Common myeloid progenitor, CD34-positive (primary cell): Measurements from ENCODE around the gene ANKRD24.
"Not testable (repeated sequence)": the region's sequence is repeated elsewhere in the genome, so short reads cannot be mapped to it uniquely, and the experiment has no call there.

Source experiments
- CTCF ChIA-PET: fragments of 350-600 bp; sonication (Branson Sonifier 250); formaldehyde crosslinking; loops from one replicate; lab custom pipeline; 2021; ENCODE audit warnings: antibody characterized with exemption; lab: Charles Lee
- POLR2A ChIA-PET: fragments of 350-600 bp; sonication (Branson Sonifier 250); formaldehyde crosslinking; loops from one replicate; lab custom pipeline; 2021; ENCODE audit warnings: antibody characterized with exemption; lab: Charles Lee
- DNase-seq, 3 donors: peaks; one replicate each; pipeline versions ENCODE4 v3.0.0 to v3.0.0-alpha.2; 2013
- H3K27ac ChIP-seq, 2 experiments: 1 replicate in 1 of 2; 2 replicates in 1 of 2; pipeline ENCODE4 v1.7.0; 2013; ENCODE audit warnings: inconsistent platforms in 2 of 2, low read length in 2 of 2, mild to moderate bottlenecking in 2 of 2, low read depth in 1 of 2, moderate library complexity in 1 of 2; ENCODE audit not compliant: severe bottlenecking in 2 of 2, insufficient read depth in 1 of 2, poor library complexity in 1 of 2
- H3K27me3 ChIP-seq, 5 experiments: replicated peaks in 2 of 5; 1 replicate in 3 of 5; 2 replicates in 2 of 5; pipeline versions ENCODE4 v1.6.1 to v1.7.0; 2013; ENCODE audit warnings: low read length in 4 of 5, mild to moderate bottlenecking in 2 of 5, moderate library complexity in 2 of 5, inconsistent platforms in 1 of 5; ENCODE audit not compliant: insufficient read depth in 5 of 5, control insufficient read depth in 4 of 5
- H3K36me3 ChIP-seq, 4 experiments: 1 replicate in 2 of 4; 2 replicates in 2 of 4; pipeline versions ENCODE4 v1.6.1 to v1.7.0; 2013; ENCODE audit warnings: low read length in 3 of 4, control low read depth in 1 of 4, mild to moderate bottlenecking in 1 of 4; ENCODE audit not compliant: control insufficient read depth in 4 of 4, insufficient read depth in 4 of 4
- H3K4me1 ChIP-seq, 4 experiments: 1 replicate in 3 of 4; 2 replicates in 1 of 4; pipeline versions ENCODE4 v1.6.1 to v1.7.1; 2013; ENCODE audit warnings: low read length in 3 of 4, mild to moderate bottlenecking in 3 of 4, control low read depth in 1 of 4, inconsistent platforms in 1 of 4, moderate library complexity in 1 of 4; ENCODE audit not compliant: control insufficient read depth in 4 of 4, insufficient read depth in 4 of 4; ENCODE audit errors: control extremely low read depth in 1 of 4
- H3K4me3 ChIP-seq, 7 experiments: 1 replicate in 4 of 7; 2 replicates in 3 of 7; pipeline versions ENCODE4 v1.5.1 to v1.7.0; 2013; ENCODE audit warnings: mild to moderate bottlenecking in 7 of 7, low read length in 6 of 7, moderate library complexity in 6 of 7, inconsistent platforms in 2 of 7, low read depth in 2 of 7, control low read depth in 1 of 7; ENCODE audit not compliant: insufficient read depth in 4 of 7, control insufficient read depth in 1 of 7; ENCODE audit errors: extremely low read depth in 1 of 7
- H3K9me3 ChIP-seq, 5 experiments: 1 replicate in 4 of 5; 2 replicates in 1 of 5; pipeline versions ENCODE4 v1.6.1 to v1.7.1; 2013; ENCODE audit warnings: low read length in 4 of 5, mild to moderate bottlenecking in 2 of 5, inconsistent platforms in 1 of 5, low read depth in 1 of 5, moderate library complexity in 1 of 5; ENCODE audit not compliant: control insufficient read depth in 4 of 5, insufficient read depth in 2 of 5; ENCODE audit errors: control extremely low read depth in 1 of 5
- WGBS: methylation state at CpG from one replicate; pipeline ENCODE4 v1.1.5; 2013; ENCODE audit not compliant: insufficient coverage; 5-methylcytosine and 5-hydroxymethylcytosine counted together

Gene ANKRD24

GRCh38 chr19:4229179-4229931 is 46.9 kb downstream of the ANKRD24 start, which contains the start of gene EBI3:
Gene EBI3, plus strand, starts transcription at chr19:4229523. Its CDS starts 28 bp downstream, at chr19:4229551.
- DNase-seq: peak; percentile 67 to 80 (median 74)
- ChIA-PET POLR2A (no interaction called here), CTCF (interaction anchor here (1.0 kb wide), 1 partner anchor 21 kb away, joined by 3 read pairs; no protein-coding TSS in a partner anchor)
- Histone ChIP-seq H3K4me1 (peaks cover 0 to 10% (median 9%) of the 10 kb centered on the region in 4 experiments), H3K27ac (no peak within 1 kb of the TSS), H3K9me3 (no peaks in the 10 kb centered on the region), H3K36me3 (no peaks in the 10 kb centered on the region), H3K27me3 (peaks cover 0 to 20% (median 0%) of the 10 kb centered on the region in 5 experiments), H3K4me3 (peak within 1 kb of the TSS in 1 of 7 experiments; percentile 11)
- 28% methylated on average over 9 of the region's 19 CpGs for WGBS

GRCh38 chr19:4230237-4230636 is 47.7 kb downstream of the ANKRD24 start:
- CTCF ChIA-PET: interaction anchor here (1.0 kb wide), 1 partner anchor 22 kb away, joined by 3 read pairs; no protein-coding TSS in a partner anchor
- H3K4me3 ChIP-seq, H3K27ac ChIP-seq, H3K9me3 ChIP-seq, H3K36me3 ChIP-seq, DNase-seq, POLR2A ChIA-PET: not testable (repeated sequence)
- Histone ChIP-seq H3K27me3 (peaks cover 0 to 20% (median 2%) of the 10 kb centered on the region in 5 experiments), H3K4me1 (peaks cover 0 to 10% (median 9%) of the 10 kb centered on the region in 4 experiments)
- 95% methylated on average over 5 of the region's 6 CpGs for whole genome bisulfite sequencing

- Histone ChIP-seq H3K4me1 (peaks cover 0 to 10% (median 9%) of the 10 kb centered on the region in 4 experiments), H3K27me3 (peaks cover 0 to 20% (median 2%) of the 10 kb centered on the region in 5 experiments)
- DNase-seq, H3K36me3 ChIP-seq, H3K4me3 ChIP-seq, H3K9me3 ChIP-seq, H3K27ac ChIP-seq: not testable (repeated sequence)
- ChIA-PET CTCF (interaction anchor here (1.3 to 3.4 kb wide), 3 partner anchors 12 to 30 kb away, joined by 3 to 13 read pairs (median 9); partner anchors contain the start of gene YJU2), POLR2A (interaction anchor here (0.6 kb wide), 1 partner anchor 10 kb away, joined by 3 read pairs; no protein-coding TSS in a partner anchor)
- 90% methylated on average over 4 of the region's 6 CpGs for whole genome bisulfite sequencing
Measured at GRCh38 chr19:4231521-4231920, 49.0 kb downstream of the ANKRD24 start.

GRCh38 chr19:4232139-4232538 is 49.6 kb downstream of the ANKRD24 start:
- H3K4me1 ChIP-seq: peaks cover 0 to 10% (median 9%) of the 10 kb centered on the region in 4 experiments
- ChIA-PET CTCF (interaction anchor here (1.0 to 3.4 kb wide), 5 partner anchors 12 to 98 kb away, joined by 3 to 13 read pairs (median 5); partner anchors contain the start of gene YJU2), POLR2A (interaction anchor here (0.6 kb wide), 1 partner anchor 10 kb away, joined by 3 read pairs; no protein-coding TSS in a partner anchor)
- not testable (repeated sequence) for H3K4me3 ChIP-seq, DNase-seq, H3K36me3 ChIP-seq, H3K9me3 ChIP-seq, H3K27ac ChIP-seq
- H3K27me3 ChIP-seq: peaks cover 0 to 20% (median 2%) of the 10 kb centered on the region in 5 experiments
- WGBS: 93% methylated on average over 2 of the region's 5 CpGs

GRCh38 chr19:4232614-4233281 is 50.3 kb downstream of the ANKRD24 start:
- ChIA-PET CTCF (interaction anchor here (0.7 to 3.4 kb wide), 6 partner anchors 9 to 98 kb away, joined by 3 to 13 read pairs (median 4); partner anchors contain the start of gene YJU2), POLR2A (no interaction called here)
- Histone ChIP-seq H3K27me3 (peaks cover 0 to 18% (median 2%) of the 10 kb centered on the region in 5 experiments), H3K4me1 (peaks cover 0 to 10% (median 9%) of the 10 kb centered on the region in 4 experiments), H3K27ac (no peak overlapping the region), H3K36me3 (no peaks in the 10 kb centered on the region), H3K9me3 (no peaks in the 10 kb centered on the region), H3K4me3 (no peak overlapping the region)
- 59% methylated on average over 19 of the region's 21 CpGs for WGBS
- DNase-seq: no peak

- ChIA-PET CTCF (interaction anchor here (0.7 to 3.4 kb wide), 7 partner anchors 8 to 941 kb away, joined by 3 to 13 read pairs (median 5); no protein-coding TSS in a partner anchor), POLR2A (no interaction called here)
- 25% methylated on average over 9 of the region's 11 CpGs for WGBS
- Histone ChIP-seq H3K36me3 (no peaks in the 10 kb centered on the region), H3K27ac (no peak overlapping the region), H3K9me3 (no peaks in the 10 kb centered on the region), H3K27me3 (peaks cover 0 to 12% (median 2%) of the 10 kb centered on the region in 5 experiments), H3K4me3 (no peak overlapping the region), H3K4me1 (peaks cover 0 to 10% (median 9%) of the 10 kb centered on the region in 4 experiments)
- peak; percentile 49 to 63 (median 50) for DNase-seq
Measured at GRCh38 chr19:4233282-4233853, 50.9 kb downstream of the ANKRD24 start.
